SK-N-SH (cell line): ENCODE measurements around the gene HS3ST5. TPM values are rescaled to one million over a fixed set of nuclear protein-coding genes. Genes with fewer than 3 reads are reported as not detected.

Experiments
- CTCF ChIA-PET: fragments of 300-600, 350-600 bp; formaldehyde crosslinking; extraction: SDS; loops from one replicate; lab custom pipeline; 2021; lab: Yijun Ruan, JAX
- POLR2A ChIA-PET: fragments of 350-600 bp; sonication (Branson Sonifier 250); formaldehyde crosslinking; extraction: SDS; loops from one replicate; lab custom pipeline; 2020; ENCODE audit warnings: antibody characterized with exemption, inconsistent platforms; lab: Yijun Ruan, JAX
- DNase-seq: peaks from one replicate; pipeline ENCODE4 v3.0.0; 2012
- H2AFZ ChIP-seq: fragments of 200-600 bp; sonication (generic); 2 replicates; pipeline ENCODE4 v1.8.1; 2016; ENCODE audit warnings: antibody characterized with exemption, mild to moderate bottlenecking, low read depth
- H3F3A ChIP-seq: fragments of 200-600 bp; sonication (generic); replicated peaks from 2 replicates; pipeline ENCODE3; 2016; ENCODE audit warnings: antibody characterized with exemption, mild to moderate bottlenecking; ENCODE audit not compliant: insufficient read depth
- H3K27ac ChIP-seq, 2 experiments: fragments of 200-500 bp in 1 of 2; fragments of 200-600 bp in 1 of 2; sonication (Bioruptor generic) in 1 of 2; sonication (generic), shearing (Covaris generic) in 1 of 2; 2 replicates each; pipeline versions ENCODE4 v1.5.1 to v1.6.1; 2014 to 2016; ENCODE audit warnings: low read depth in 2 of 2, inconsistent platforms in 1 of 2, low read length in 1 of 2, mild to moderate bottlenecking in 1 of 2, mixed read lengths in 1 of 2
- H3K27me3 ChIP-seq: fragments of 200-600 bp; sonication (generic), shearing (Covaris generic); 2 replicates; pipeline ENCODE4 v1.6.1; 2016; ENCODE audit warnings: mixed run types; ENCODE audit not compliant: insufficient read depth
- H3K36me3 ChIP-seq, 2 experiments: fragments of 200-500 bp in 1 of 2; fragments of 200-600 bp in 1 of 2; sonication (Bioruptor generic) in 1 of 2; sonication (generic) in 1 of 2; replicated peaks in 1 of 2; 2 replicates each; pipeline versions ENCODE3 to v1.5.1; 2014 to 2016; ENCODE audit warnings: low read length in 1 of 2, mild to moderate bottlenecking in 1 of 2; ENCODE audit not compliant: insufficient read depth in 2 of 2, control insufficient read depth in 1 of 2
- H3K4me1 ChIP-seq, 2 experiments: fragments of 200-500 bp in 1 of 2; fragments of 200-600 bp in 1 of 2; sonication (Bioruptor generic) in 1 of 2; sonication (generic), shearing (Covaris generic) in 1 of 2; 2 replicates each; pipeline versions ENCODE4 v1.5.1 to v1.6.1; 2014 to 2016; ENCODE audit warnings: low read depth in 1 of 2, low read length in 1 of 2, mixed run types in 1 of 2; ENCODE audit not compliant: insufficient read depth in 2 of 2, control insufficient read depth in 1 of 2
- H3K4me2 ChIP-seq: fragments of 200-600 bp; sonication (generic), shearing (Covaris generic); 2 replicates; pipeline ENCODE4 v1.6.1; 2017; ENCODE audit warnings: mixed run types
- H3K4me3 ChIP-seq, 2 experiments: fragments of 200-500 bp in 1 of 2; fragments of 200-600 bp in 1 of 2; sonication (Bioruptor generic) in 1 of 2; sonication (generic), shearing (Covaris generic) in 1 of 2; 2 replicates each; pipeline versions ENCODE4 v1.5.1 to v1.8.1; 2014 to 2016; ENCODE audit warnings: low read depth in 2 of 2, inconsistent platforms in 1 of 2, low read length in 1 of 2, mild to moderate bottlenecking in 1 of 2, mixed read lengths in 1 of 2, moderate library complexity in 1 of 2
- H3K79me2 ChIP-seq: fragments of 200-600 bp; sonication (generic); 2 replicates; pipeline ENCODE4 v1.8.1; 2017; ENCODE audit warnings: mild to moderate bottlenecking; ENCODE audit not compliant: insufficient read depth
- H3K9ac ChIP-seq: fragments of 200-600 bp; sonication (generic); 2 replicates; pipeline ENCODE4 v1.6.1; 2017; ENCODE audit warnings: mixed run types
- H3K9me2 ChIP-seq: fragments of 200-600 bp; sonication (generic); 2 replicates; pipeline ENCODE4 v1.6.1; 2017; ENCODE audit warnings: mixed run types
- H3K9me3 ChIP-seq: fragments of 200-600 bp; sonication (generic); 2 replicates; pipeline ENCODE4 v1.6.1; 2017; ENCODE audit warnings: mixed run types, mild to moderate bottlenecking, moderate library complexity
- H4K20me1 ChIP-seq: fragments of 200-600 bp; sonication (generic); 2 replicates; pipeline ENCODE4 v1.6.1; 2017; ENCODE audit warnings: mild to moderate bottlenecking, mixed run types; ENCODE audit not compliant: insufficient read depth
- CHD2 ChIP-seq: fragments of 150-350 bp; IDR thresholded peaks from 2 replicates; pipeline ENCODE4 v1.6.1; 2018; ENCODE audit warnings: low read length; ENCODE audit not compliant: partially characterized antibody
- FOSL2 ChIP-seq: IDR thresholded peaks from 2 replicates; pipeline ENCODE4 v1.4.0; 2012; ENCODE audit warnings: low read depth, mild to moderate bottlenecking, moderate library complexity, borderline replicate concordance
- JUND ChIP-seq: IDR thresholded peaks from 2 replicates; pipeline ENCODE4 v1.4.0; 2012
- MEF2A ChIP-seq: IDR thresholded peaks from 2 replicates; pipeline ENCODE4 v1.4.0; 2012; ENCODE audit warnings: low read depth, borderline replicate concordance
- POLR2AphosphoS5 ChIP-seq: IDR thresholded peaks from 2 replicates; pipeline ENCODE4 v1.6.1; 2012; ENCODE audit warnings: low read depth, low read length
- RCOR1 ChIP-seq: fragments of 150-350 bp; IDR thresholded peaks from 2 replicates; pipeline ENCODE4 v1.6.1; 2017; ENCODE audit warnings: antibody characterized with exemption, low read length
- RFX5 ChIP-seq: IDR thresholded peaks from 2 replicates; pipeline ENCODE4 v1.6.1; 2012; ENCODE audit warnings: mild to moderate bottlenecking, improper control_type of control experiment, low read length
- RXRA ChIP-seq: IDR thresholded peaks from 2 replicates; pipeline ENCODE4 v1.4.0; 2012; ENCODE audit warnings: low read depth, mild to moderate bottlenecking, borderline replicate concordance
- YY1 ChIP-seq: IDR thresholded peaks from 2 replicates; pipeline ENCODE4 v1.4.0; 2012; ENCODE audit warnings: low read depth, mild to moderate bottlenecking
- WGBS: methylation state at CpG from one replicate; pipeline ENCODE4 v1.1.6; 2017; ENCODE audit warnings: low lambda C conversion rate; 5-methylcytosine and 5-hydroxymethylcytosine counted together
- polyA plus RNA-seq, 3 experiments: library from polyadenylated mRNA; depleted of rRNA; stranded (reverse); fragments of >200 nt; gene quantifications; 2 replicates each; pipeline ENCODE4 v1.2.3, GENCODE V29; 2012
- TF ChIP-seq, protein P1 (sequence below): fragments of 150-350 bp; IDR thresholded peaks from 2 replicates; pipeline ENCODE4 v1.6.1; 2017; ENCODE audit warnings: antibody characterized with exemption, low read length, low read depth, borderline replicate concordance
- TF ChIP-seq, protein P2 (sequence below): IDR thresholded peaks from 2 replicates; pipeline ENCODE4 v1.4.0; 2012; ENCODE audit warnings: low read depth, borderline replicate concordance
- TF ChIP-seq, protein P3 (sequence below): fragments of 200-600 bp; sonication (generic); IDR thresholded peaks from 2 replicates; pipeline ENCODE4 v1.6.1; 2017; ENCODE audit warnings: antibody characterized with exemption, mild to moderate bottlenecking, moderate library complexity
- TF ChIP-seq, protein P4 (sequence below): IDR thresholded peaks from 2 replicates; pipeline ENCODE4 v1.6.1; 2012; ENCODE audit warnings: mild to moderate bottlenecking, low read depth, low read length, moderate library complexity

Gene HS3ST5
- polyA plus RNA-seq, 1 of the 3 experiments (the other 2 are of a cell fraction): 0.02 TPM

DNA sequence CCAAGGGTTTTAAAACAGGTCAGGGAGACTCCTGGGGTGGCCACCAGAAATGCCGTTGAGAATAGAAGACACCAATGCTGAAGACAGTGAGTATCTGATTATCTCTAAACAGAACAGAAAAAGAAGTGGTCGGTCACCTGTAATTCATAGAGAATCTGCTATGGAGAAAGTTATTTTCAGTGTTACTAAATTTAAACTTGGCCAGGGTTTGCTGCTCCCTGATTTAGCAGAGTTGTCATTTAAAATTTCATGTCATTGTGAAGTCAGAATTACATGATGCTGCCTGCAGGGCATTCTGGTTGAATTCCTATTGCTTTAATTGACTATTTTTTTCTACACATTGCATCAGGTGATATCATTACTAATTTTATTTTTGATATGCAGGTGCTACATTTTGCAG is 114.1 kb downstream of the HS3ST5 start (continued):
- TF ChIP-seq, protein P1, sequence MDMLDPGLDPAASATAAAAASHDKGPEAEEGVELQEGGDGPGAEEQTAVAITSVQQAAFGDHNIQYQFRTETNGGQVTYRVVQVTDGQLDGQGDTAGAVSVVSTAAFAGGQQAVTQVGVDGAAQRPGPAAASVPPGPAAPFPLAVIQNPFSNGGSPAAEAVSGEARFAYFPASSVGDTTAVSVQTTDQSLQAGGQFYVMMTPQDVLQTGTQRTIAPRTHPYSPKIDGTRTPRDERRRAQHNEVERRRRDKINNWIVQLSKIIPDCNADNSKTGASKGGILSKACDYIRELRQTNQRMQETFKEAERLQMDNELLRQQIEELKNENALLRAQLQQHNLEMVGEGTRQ: no peak
- TF ChIP-seq YY1: no peak

DNA sequence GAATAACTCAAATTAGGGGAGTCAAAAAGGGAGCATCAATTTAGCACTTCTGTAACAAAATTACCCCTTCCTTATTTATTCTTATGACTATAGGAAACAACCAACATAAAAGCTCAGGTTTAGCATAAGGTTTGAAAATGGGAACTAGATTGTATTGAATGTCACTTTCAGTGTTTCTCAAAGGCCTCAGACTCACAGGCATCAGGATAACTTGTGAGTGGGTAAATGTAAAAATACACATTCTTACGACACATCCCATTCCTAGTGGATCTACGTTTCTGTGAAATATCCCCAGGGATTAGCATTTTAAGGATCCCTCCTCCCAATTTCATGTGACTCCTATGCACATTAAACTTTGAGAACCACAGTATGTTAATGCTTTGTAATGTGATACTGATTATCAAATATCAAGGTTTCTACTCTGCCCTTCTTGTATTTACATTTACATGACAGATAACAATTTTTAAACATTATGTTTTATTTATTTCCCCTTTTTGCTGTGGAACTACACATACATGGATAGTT is 114.8 kb downstream of the HS3ST5 start:
- Histone ChIP-seq H3K4me2 (no peak overlapping the region), H3K9me2 (no peaks in the 10 kb centered on the region), H3K9me3 (no peaks in the 10 kb centered on the region), H3K4me1 (no peaks in the 10 kb centered on the region), H4K20me1 (no peaks in the 10 kb centered on the region), H3F3A (no peaks in the 10 kb centered on the region), H3K36me3 (peaks cover 0 to 4% of the 10 kb centered on the region in 2 experiments), H3K27ac (no peak overlapping the region), H3K79me2 (no peaks in the 10 kb centered on the region), H2AFZ (no peak overlapping the region), H3K4me3 (no peak overlapping the region), H3K27me3 (no peaks in the 10 kb centered on the region), H3K9ac (no peak overlapping the region)
- ChIA-PET CTCF (no interaction called here), POLR2A (no interaction called here)
- WGBS: 28% methylated on average over 2 of the region's 2 CpGs
- DNase-seq: no peak
- TF ChIP-seq, protein P2, sequence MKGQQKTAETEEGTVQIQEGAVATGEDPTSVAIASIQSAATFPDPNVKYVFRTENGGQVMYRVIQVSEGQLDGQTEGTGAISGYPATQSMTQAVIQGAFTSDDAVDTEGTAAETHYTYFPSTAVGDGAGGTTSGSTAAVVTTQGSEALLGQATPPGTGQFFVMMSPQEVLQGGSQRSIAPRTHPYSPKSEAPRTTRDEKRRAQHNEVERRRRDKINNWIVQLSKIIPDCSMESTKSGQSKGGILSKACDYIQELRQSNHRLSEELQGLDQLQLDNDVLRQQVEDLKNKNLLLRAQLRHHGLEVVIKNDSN: no peak
- no peak for TF ChIP-seq FOSL2

DNA sequence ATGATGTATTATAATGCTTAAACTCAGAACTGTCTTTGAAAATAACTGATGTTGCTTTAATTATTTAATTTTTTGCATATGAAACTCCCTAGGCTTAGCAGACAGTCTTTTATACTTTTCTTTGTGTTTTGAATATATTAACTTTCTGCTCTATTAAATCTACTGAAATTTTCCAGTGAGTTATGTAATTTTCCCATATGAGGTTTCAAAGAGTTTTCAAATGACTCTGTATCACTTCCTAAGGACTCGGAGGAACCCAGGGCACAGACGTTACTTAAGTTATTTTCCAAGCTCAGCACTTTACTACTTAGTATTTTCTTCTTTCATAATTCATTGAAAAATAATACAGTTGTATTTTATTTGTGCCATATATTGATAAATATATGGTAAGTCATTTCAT is 122.6 kb downstream of the HS3ST5 start:
- H3K9ac ChIP-seq: no peak overlapping the region
- no peak overlapping the region for H3K27ac ChIP-seq
- no peak overlapping the region for H3K4me3 ChIP-seq
- H3K4me2 ChIP-seq: no peak overlapping the region
- no peak overlapping the region for H2AFZ ChIP-seq
- ChIA-PET POLR2A (no interaction called here), CTCF (no interaction called here)
- DNase-seq: no peak
- TF ChIP-seq POLR2AphosphoS5 (no peak), RCOR1 (no peak), RFX5 (no peak), RXRA (no peak), JUND (no peak), MEF2A (no peak), CHD2 (no peak)
- TF ChIP-seq, protein P3, sequence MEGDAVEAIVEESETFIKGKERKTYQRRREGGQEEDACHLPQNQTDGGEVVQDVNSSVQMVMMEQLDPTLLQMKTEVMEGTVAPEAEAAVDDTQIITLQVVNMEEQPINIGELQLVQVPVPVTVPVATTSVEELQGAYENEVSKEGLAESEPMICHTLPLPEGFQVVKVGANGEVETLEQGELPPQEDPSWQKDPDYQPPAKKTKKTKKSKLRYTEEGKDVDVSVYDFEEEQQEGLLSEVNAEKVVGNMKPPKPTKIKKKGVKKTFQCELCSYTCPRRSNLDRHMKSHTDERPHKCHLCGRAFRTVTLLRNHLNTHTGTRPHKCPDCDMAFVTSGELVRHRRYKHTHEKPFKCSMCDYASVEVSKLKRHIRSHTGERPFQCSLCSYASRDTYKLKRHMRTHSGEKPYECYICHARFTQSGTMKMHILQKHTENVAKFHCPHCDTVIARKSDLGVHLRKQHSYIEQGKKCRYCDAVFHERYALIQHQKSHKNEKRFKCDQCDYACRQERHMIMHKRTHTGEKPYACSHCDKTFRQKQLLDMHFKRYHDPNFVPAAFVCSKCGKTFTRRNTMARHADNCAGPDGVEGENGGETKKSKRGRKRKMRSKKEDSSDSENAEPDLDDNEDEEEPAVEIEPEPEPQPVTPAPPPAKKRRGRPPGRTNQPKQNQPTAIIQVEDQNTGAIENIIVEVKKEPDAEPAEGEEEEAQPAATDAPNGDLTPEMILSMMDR: no peak
- TF ChIP-seq, protein P4, sequence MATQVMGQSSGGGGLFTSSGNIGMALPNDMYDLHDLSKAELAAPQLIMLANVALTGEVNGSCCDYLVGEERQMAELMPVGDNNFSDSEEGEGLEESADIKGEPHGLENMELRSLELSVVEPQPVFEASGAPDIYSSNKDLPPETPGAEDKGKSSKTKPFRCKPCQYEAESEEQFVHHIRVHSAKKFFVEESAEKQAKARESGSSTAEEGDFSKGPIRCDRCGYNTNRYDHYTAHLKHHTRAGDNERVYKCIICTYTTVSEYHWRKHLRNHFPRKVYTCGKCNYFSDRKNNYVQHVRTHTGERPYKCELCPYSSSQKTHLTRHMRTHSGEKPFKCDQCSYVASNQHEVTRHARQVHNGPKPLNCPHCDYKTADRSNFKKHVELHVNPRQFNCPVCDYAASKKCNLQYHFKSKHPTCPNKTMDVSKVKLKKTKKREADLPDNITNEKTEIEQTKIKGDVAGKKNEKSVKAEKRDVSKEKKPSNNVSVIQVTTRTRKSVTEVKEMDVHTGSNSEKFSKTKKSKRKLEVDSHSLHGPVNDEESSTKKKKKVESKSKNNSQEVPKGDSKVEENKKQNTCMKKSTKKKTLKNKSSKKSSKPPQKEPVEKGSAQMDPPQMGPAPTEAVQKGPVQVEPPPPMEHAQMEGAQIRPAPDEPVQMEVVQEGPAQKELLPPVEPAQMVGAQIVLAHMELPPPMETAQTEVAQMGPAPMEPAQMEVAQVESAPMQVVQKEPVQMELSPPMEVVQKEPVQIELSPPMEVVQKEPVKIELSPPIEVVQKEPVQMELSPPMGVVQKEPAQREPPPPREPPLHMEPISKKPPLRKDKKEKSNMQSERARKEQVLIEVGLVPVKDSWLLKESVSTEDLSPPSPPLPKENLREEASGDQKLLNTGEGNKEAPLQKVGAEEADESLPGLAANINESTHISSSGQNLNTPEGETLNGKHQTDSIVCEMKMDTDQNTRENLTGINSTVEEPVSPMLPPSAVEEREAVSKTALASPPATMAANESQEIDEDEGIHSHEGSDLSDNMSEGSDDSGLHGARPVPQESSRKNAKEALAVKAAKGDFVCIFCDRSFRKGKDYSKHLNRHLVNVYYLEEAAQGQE: no peak
- WGBS: 45% methylated on average over 2 of the region's 2 CpGs
- no peaks in the 10 kb centered on the region for H3F3A ChIP-seq
- H3K9me2 ChIP-seq: no peaks in the 10 kb centered on the region
- H3K79me2 ChIP-seq: no peaks in the 10 kb centered on the region
- no peaks in the 10 kb centered on the region for H4K20me1 ChIP-seq
- H3K4me1 ChIP-seq: no peaks in the 10 kb centered on the region
- no peaks in the 10 kb centered on the region for H3K36me3 ChIP-seq
- no peaks in the 10 kb centered on the region for H3K9me3 ChIP-seq
- no peaks in the 10 kb centered on the region for H3K27me3 ChIP-seq
